ENCODE results near the gene LIME1. TPM values are rescaled to one million over a fixed set of nuclear protein-coding genes. Genes with fewer than 3 reads are reported as not detected.
"Not testable (repeated sequence)": the region's sequence is repeated elsewhere in the genome, so short reads cannot be mapped to it uniquely, and the experiment has no call there.

LIME1 gene
- total RNA-seq, 1 experiment from 2014 or later: 17.5 TPM

DNA sequence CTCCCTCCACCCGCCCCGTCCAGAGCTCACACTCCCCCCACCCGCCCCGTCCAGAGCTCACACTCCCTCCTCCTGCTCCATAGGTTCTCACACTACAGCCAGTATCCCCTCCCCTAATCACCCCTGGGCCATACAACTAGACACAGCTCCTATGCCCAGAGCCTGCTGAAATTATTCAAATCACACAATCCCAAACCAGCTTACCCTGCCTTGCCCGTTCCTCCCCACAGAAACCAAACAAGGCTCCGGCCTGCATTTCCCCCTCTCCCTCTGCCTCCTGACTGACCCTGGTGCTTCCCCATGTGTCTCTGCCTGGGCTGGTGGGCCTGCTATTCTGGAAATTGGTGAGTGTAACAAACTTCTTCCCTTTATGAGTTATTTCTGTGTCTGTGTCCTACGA, 21.7 kb downstream of the LIME1 start:
- no peak for DNase-seq (ENCODE audit: low read depth)
- in situ Hi-C loops (cut with HindIII; ENCODE audit: low pct_unique_long_range_greater_than_20kb, low sequenced_read_pairs): no loop called here

DNA sequence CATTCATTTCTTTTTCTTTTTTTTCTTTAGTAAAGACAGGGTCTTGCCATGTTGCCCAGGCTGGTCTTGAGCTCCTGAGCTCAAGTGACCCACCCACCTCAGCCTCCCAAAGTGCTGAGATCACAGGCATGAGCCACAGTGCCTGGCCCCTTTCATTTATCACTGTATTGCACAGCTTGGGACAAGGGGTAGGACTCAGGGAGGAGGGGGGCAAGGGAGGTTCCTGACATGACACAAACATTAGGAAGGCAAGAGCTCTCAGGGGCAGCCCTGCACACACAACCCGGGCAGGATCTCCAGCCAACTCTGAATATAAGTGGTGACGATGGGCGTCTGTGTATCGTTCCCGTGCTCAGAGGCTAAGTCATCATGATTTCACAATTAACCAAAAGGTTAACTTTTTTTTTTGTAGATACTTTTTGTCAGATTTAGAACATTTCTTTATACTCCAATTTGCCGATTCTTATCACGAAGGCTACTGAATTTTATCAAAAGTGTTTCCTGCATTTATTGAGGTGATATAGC, 23.0 kb downstream of the LIME1 start:
- no peak for DNase-seq (ENCODE audit: low read depth)
- in situ Hi-C loops (cut with HindIII; ENCODE audit: low pct_unique_long_range_greater_than_20kb, low sequenced_read_pairs): no loop called here

DNA sequence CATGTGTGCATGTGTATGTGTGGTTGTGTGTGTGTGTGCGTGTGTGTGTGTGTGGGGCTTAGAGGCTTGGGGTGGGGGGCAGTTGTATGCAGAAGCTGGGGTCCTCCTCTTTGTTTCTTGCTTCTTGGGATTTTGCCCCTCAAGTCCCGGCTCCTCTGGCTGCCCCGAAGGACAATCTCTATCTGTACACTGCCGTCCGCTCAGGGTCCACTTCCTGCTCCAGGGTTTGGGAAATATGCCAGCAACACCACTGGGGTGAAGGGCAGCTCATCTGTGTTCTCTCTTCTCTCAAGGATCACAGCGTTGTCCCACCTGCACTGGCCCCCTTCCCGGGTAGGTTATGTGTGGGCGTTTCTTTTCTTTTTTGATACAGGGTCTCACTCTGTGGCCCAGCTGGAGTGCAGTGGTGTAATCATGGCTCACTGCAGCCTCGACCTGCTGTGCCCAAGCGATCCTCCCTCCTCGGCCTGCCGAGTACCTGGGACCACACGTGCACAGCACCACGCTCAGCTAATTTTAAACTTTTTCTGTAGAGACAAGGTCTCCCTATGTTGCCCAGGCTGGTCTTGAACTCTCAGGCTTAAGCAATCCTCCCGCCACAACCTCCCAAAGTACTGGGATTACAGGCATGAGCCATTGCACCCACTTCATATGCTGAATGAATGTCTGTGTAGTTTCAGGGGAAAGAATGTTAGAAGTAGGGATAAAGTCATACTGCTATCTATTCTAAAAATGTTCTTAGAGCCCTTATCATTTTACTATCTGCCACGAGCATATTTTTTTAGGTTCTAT, 28.8 kb downstream of the LIME1 start:
- in situ Hi-C loops (cut with HindIII; ENCODE audit: low pct_unique_long_range_greater_than_20kb, low sequenced_read_pairs): no loop called here
- no peak for DNase-seq (ENCODE audit: low read depth)

DNA sequence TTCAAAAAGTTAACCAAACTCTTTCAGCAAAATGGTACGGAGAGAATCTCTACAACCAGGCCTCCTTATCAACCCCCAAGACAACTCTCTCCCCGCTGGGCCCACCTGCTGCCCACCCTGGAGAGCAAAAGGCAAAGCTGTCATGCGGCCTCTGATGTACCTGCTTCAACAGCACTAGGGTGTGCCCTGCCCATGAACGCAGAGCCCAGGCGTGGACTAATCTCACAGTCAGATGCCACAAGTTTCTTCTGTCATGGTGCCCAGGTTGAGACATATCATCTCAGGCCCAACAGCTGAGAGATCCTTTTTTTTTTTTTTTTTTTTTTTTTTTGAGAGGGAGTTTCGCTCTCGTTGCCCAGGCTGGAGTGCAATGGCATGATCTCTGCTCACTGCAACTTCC, 29.4 kb downstream of the LIME1 start:
- in situ Hi-C loops (cut with HindIII; ENCODE audit: low pct_unique_long_range_greater_than_20kb, low sequenced_read_pairs): no loop called here
- DNase-seq (ENCODE audit: low read depth): no peak

DNA sequence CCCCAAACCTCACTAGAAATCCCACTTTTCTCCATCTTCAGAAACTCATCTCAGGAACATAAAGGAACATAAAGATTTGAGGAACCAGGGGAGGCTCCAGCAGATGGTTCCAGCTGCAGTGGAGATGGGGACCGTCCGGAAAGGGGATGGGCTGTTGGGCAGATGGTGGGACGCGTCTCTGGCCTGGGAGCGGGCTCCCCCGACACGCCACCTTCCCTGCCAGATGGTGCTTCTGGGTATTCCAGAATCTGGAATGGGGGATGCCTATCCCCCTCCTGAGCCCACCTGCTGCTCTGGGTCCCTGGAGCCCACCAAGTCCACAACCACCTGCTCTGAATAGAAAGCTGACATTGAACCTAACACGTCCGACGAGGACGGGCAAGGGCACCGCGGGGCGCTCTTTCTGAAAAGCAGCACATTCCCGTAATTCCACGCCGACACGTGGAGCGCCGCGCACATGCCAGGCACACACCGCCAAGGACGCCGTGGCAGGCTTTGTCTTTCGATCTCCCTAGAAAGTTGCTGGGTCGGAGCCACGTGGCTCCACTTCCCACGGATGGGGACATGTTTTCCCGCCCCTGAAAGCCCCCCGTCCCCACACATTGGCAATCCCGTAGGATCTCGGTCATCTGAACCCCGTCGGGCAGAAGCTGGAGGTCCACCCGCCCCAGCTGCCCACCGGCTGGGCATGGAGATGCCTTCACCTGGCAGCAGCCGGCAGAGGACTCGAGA, 30.4 kb downstream of the LIME1 start:
- no peak for DNase-seq (ENCODE audit: low read depth)
- in situ Hi-C loops (cut with HindIII; ENCODE audit: low pct_unique_long_range_greater_than_20kb, low sequenced_read_pairs): no loop called here

DNA sequence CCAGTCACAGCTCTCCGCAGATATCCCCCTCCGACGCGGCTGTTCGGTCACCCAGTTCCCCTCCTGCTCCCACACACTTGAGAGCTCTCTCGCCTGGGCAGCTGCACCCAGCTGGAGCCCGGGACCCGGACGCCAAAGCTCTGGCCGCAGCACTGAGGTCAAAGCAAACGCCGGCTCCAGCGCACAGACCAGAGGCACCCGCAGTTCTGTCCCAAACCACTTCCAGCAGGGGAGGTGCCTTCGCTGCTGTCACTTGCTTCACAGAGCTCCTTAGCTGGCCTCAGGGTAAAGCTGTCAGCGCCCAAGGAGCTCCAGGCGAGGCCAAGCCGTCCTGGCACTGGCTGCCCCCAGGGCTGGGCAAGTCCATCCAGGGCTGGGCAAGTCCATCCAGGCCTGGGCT, 31.0 kb downstream of the LIME1 start:
- in situ Hi-C loops (cut with HindIII; ENCODE audit: low pct_unique_long_range_greater_than_20kb, low sequenced_read_pairs): no loop called here
- DNase-seq (ENCODE audit: low read depth): no peak

DNA sequence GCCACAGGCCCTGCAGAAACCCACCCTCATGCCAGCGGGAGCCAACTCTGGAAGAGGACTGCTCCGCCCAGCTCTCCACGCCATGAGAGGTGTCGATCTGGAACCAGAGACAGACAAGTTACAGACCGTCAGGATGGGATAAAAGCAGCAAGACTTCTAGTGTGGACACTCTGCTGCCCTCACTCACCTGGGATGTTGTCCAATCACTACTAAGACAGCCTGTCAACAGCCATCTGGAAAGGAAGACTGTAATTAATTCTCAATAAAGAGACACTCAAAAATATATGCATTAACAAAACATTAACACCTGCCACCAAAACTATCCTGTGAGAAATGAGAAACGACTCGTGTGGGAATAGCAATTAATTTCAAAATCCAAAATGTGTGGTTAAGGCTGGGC, 31.4 kb downstream of the LIME1 start:
- in situ Hi-C loops (cut with HindIII; ENCODE audit: low pct_unique_long_range_greater_than_20kb, low sequenced_read_pairs): no loop called here
- DNase-seq (ENCODE audit: low read depth): no peak

DNA sequence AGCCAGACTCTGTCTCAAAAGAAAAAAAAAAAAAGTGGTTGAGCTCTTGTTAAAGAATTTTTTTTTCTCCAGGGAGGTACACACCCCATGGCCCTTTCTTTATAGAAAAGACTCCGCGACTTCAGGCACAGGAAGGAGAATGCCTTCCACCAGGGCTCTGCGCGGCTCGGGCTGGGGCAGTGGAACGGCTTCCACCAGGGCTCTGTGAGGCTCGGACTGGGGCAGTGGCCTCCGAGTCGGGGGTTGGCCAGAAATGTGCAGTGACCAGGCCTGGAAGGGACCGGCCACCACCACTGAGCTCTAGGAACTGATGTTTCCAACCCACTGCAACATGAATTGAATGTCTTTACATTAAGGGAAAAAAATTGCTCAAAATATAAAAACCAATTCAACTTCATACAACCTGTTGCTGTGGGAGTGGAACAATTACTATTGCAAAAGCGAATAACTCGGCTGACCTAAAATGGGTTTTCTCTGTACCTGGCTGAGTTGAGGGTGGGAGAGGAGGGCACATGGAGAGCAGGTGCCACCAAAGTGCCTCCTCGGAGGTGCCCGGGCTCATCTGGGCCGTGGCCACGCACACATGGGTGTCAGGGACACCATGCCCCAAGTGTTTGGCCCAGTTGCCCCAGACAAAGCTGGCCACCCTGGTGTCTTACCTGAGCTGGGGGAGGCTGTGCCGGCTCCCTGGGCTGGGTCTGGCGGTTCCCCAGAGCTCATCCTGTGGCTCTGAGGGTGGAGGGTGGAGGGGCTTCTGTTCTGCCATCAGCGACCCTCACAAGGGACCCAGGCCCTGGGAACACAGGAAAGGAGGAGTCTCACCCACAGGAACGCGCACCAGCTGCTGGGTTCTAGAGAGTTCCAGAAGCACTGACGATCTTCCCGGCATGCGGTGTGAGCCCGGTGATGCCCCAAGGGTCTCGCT, 32.4 kb downstream of the LIME1 start:
- in situ Hi-C loops (cut with HindIII; ENCODE audit: low pct_unique_long_range_greater_than_20kb, low sequenced_read_pairs): no loop called here
- DNase-seq (ENCODE audit: low read depth): no peak

DNA sequence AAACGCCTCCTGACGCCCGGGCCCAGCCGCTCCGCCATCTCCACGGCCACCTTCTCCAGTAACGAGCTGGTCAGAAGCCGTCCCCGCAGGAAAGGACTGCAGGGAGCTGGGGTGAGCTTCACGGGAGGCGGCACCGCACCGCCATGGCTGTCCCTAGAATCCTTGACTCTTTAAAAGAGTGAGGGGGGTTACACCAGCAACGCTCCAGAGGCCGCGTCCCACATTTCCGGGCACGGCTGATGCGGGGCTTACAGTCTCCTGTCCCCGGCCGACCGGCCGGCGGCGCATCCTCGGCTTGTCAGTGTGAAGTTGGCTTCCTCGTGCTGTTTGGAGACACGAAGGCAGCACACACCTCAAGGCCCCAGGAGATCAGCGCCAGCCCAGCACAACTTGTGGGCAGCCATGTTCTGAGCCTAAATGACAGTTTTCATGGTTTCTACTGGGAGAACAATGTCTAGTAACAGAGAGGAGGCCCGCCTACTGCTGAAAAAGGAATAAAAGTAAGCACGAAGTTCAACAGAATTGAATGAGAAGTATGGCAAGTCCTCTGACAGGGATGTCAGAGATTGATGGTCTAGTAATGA, 33.5 kb downstream of the LIME1 start:
- DNase-seq (ENCODE audit: low read depth): no peak
- in situ Hi-C loops (cut with HindIII; ENCODE audit: low pct_unique_long_range_greater_than_20kb, low sequenced_read_pairs): no loop called here

DNA sequence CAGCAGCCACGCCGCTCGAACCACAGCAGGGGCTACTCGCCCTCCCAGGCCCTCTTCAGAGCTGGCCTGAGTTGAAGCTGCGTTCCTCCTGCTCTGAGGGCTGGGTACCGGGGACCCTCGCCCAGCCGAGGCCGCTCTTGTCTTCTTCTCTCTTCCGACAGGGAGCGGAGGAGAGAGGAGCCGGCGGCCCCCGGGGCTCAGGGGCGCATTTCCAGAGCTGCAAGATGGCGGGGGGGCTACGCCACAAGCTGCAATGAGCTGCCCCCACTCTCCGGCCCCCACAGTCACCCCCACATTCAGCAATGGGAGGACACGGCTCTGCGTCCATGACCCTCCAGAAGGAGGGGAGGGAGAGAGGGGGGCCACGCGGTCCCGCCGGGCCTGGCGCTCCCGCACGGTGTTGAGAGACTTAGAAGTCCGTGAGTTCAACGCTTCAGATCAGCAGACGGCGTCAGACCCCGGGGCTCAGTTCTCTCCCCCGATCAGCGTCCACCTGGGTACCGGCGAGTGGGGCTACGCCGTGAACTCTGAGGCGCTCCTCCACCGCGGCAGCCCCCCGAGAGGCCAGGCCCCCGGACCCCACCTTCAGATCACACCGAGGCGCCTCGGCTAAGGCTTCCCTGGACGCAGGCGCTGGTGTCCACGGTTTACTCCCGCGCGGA, 34.7 kb downstream of the LIME1 start:
- in situ Hi-C loops (cut with HindIII; ENCODE audit: low pct_unique_long_range_greater_than_20kb, low sequenced_read_pairs): no loop called here

DNA sequence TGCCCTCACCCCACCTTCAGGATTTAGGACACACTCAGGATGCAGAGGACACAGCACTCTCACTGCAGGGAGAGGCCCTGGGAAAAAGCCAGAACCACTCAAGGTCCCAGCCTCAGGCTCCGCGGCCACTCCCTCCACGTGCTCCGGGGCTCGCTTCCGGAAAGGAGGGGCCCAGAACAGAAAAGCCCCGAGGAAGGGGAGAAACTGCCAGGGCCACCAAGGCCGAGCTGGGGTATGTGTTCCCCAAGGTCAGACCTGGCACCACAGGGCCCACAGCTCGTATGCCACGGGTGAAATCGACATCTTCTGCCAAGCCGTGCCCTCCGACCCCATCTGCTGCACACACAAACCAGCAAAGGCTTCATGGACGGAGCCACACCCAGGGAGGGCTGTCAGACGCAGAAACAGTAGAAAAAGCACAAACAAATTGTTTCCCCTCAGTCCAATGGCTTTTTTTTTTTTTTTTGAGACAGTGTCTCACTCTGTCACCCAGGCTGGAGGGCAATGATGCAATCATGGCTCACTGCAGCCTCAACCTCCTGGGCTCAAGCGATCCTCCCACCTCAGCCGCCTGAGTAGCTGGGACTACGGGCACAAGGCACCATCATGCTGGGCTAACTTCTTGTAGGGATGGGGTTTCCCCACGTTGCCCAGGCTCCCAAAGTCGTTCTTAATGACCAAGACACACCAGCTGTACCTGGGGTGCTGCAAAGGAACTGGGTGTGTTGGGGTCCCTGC, 36.5 kb downstream of the LIME1 start:
- in situ Hi-C loops (cut with HindIII; ENCODE audit: low pct_unique_long_range_greater_than_20kb, low sequenced_read_pairs): no loop called here
- no peak for DNase-seq (ENCODE audit: low read depth)

More for the DNA sequence above, 34.7 kb downstream of the LIME1 start:
- no peak for DNase-seq (ENCODE audit: low read depth)

DNA sequence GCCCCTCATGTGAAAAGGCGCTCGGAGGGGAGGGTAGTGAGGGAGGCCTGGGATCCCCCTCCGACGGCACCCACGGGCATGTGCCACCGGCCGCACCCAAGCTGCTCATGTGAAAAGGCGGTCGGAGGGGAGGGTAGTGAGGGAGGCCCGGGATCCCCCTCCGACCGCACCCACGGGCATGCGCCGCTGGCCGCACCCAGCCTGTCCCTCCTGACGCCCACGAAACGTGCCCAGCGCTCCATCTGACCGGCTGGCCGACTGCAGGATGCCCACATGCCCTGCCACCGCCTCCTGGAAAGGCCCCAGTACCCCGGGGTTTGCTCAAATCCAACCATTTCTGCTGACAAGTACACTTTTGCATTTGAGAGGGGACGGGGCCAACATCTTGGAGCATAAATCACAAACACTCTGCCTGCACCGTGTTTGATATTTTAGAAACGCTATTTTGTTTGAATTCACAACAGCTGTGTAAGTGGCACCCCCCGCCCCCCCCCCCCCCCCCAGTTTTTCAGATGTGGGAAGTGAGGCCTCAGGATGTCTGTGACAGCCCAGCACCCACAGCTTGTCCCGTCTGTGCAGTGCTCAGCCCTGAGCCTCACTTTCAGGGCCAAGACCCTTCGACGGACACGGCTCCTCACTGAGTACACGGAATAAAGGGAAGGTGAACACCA, 37.2 kb downstream of the LIME1 start:
- in situ Hi-C loops (cut with HindIII; ENCODE audit: low pct_unique_long_range_greater_than_20kb, low sequenced_read_pairs): no loop called here
- no peak for DNase-seq (ENCODE audit: low read depth)

DNA sequence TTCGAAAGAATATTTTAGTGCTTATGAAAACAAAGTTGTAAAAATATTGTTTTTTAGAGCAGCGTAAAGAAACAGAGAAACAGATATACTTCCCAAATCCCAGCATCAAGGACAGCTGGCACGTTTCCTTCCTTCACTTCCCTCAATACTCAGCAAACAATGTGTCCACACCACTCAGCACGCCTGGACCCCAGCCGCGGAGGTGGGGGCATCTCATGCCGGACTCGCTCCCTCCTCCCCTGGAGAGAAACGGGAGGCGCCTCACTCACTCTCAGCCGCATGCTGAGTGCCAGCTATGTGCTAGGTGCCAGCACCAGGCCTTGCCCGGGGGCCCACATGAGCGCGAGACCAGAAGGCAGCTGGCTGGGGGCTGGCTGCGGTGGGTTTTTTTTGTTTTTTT, 37.8 kb downstream of the LIME1 start:
- in situ Hi-C loops (cut with HindIII; ENCODE audit: low pct_unique_long_range_greater_than_20kb, low sequenced_read_pairs): no loop called here
- no peak for DNase-seq (ENCODE audit: low read depth)

DNA sequence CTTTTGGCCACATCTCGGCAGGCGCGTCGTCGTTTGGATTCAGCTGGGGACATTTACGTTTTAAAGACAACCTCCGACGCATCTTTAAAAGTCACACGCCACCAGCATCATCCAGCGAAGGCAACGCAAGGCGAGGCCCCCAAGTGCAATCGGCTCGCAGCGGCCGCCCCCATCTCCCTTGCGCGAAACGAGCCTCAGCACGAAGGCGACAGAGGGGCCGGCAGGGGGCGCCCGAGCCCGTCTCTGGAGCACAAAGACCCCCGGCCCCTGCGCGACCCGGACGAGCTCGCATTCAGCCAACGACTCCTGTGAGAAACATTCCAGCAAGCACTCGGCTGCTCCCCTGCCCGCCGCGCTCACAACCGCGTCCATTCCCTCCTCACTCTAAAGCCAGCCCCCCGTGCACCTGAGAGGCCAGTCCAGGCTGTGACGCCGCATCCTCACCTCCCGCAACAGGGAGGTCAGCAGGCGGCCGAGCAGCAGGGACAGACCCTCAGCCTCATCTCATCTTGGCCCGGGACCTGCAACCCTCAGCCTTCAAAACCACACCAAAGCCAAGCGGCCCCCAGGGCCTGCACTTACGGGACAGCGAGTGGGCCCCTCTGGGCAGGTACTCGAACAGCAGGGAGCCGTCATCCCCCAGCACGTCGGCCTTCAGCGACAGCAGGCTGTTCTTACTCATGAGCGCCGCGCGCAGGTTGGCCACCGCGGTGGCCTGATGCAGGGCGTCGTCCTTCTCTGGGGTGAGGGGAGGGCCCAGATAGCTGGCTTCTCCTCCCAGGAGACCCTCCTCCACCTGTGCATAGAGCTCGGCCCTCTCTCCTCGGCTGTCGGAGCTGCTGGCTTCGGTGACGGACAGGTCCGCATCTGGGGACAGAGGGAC, 38.9 kb downstream of the LIME1 start:
- no peak for DNase-seq (ENCODE audit: low read depth)
- in situ Hi-C loops (cut with HindIII; ENCODE audit: low pct_unique_long_range_greater_than_20kb, low sequenced_read_pairs): no loop called here

DNA sequence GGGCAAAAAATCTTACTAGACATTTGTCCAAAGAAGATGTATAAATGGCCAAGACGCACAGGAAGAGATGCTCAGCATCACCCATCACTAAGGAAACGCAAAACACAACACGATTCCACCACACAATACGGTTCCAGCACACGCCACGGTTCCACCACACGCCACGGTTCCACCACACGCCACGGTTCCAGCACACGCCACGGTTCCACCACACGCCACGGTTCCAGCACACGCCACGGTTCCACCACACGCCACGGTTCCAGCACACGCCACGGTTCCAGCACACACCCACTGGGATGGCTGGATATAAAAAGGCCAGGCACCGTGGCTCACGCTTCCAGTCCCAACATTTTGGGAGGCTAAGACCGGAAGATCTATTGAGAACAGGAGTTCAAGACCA, 40.4 kb downstream of the LIME1 start:
- in situ Hi-C loops (cut with HindIII; ENCODE audit: low pct_unique_long_range_greater_than_20kb, low sequenced_read_pairs): not testable (repeated sequence)

DNA sequence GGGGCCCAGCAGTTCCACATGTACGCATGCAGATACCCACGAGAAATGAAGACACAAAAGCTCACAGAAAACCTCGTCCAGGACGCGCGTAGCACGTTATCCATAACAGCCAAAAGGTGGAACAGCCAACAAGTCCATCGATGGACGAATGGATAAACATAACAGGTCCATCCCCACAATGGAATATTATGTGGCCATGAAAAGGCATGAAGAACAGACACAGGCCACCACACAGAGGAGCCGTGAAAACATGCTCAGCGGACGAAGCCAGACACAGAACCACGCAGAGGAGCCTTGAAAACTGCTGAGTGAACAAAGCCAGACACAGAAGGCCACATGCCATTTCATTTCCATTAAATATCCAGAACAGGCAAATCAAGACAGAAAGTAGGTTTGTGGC, 41.1 kb downstream of the LIME1 start:
- DNase-seq (ENCODE audit: low read depth): no peak
- in situ Hi-C loops (cut with HindIII; ENCODE audit: low pct_unique_long_range_greater_than_20kb, low sequenced_read_pairs): no loop called here

More for the DNA sequence above, 40.4 kb downstream of the LIME1 start:
- DNase-seq (ENCODE audit: low read depth): not testable (repeated sequence)
